DMS79 treated with DMSO at 0.1 percent for 48 hours (cell line): Measurements from ENCODE around the gene PIGL.
A peak's percentile ranks its signal among the peaks of the same experiment; 100 is the strongest.
"Not testable (repeated sequence)": the region's sequence is repeated elsewhere in the genome, so short reads cannot be mapped to it uniquely, and the experiment has no call there.

Source experiments
- DNase-seq: peaks from one replicate; lab custom pipeline; 2025; lab: John Stamatoyannopoulos, UW

The PIGL gene

GRCh38 chr17:16217002-16217635, at the start of gene PIGL:
PIGL (plus strand) TSS chr17:16217210; CDS start chr17:16217227, 17 bp downstream.
- DNase-seq: peak; percentile 55

- peak; percentile 75 for DNase-seq
Measured at GRCh38 chr17:16171613-16172012, 45.4 kb upstream of the PIGL start.

- no peak for DNase-seq
Measured at GRCh38 chr17:16178836-16179235, 38.2 kb upstream of the PIGL start.

- DNase-seq: no peak
Measured at GRCh38 chr17:16181581-16181980, 35.4 kb upstream of the PIGL start.

GRCh38 chr17:16187642-16188041, 29.4 kb upstream of the PIGL start:
- DNase-seq: no peak

- no peak for DNase-seq
Measured at GRCh38 chr17:16189791-16190348, 27.1 kb upstream of the PIGL start.

GRCh38 chr17:16190703-16191360, 26.2 kb upstream of the PIGL start:
- DNase-seq: no peak

GRCh38 chr17:16191604-16192003, 25.4 kb upstream of the PIGL start:
- no peak for DNase-seq

GRCh38 chr17:16194307-16194835, 22.6 kb upstream of the PIGL start:
- not testable (repeated sequence) for DNase-seq

- no peak for DNase-seq
Measured at GRCh38 chr17:16197276-16197675, 19.7 kb upstream of the PIGL start.

GRCh38 chr17:16199093-16199492, 17.9 kb upstream of the PIGL start:
- no peak for DNase-seq

- DNase-seq: peak; percentile 6
Measured at GRCh38 chr17:16201693-16202131, 15.3 kb upstream of the PIGL start.

GRCh38 chr17:16202554-16203500, 14.2 kb upstream of the PIGL start:
- peak; percentile 37 for DNase-seq

- not testable (repeated sequence) for DNase-seq
Measured at GRCh38 chr17:16204763-16205162, 12.2 kb upstream of the PIGL start.

GRCh38 chr17:16211590-16211989, 5.4 kb upstream of the PIGL start:
- no peak for DNase-seq

GRCh38 chr17:16212793-16213192, 4.2 kb upstream of the PIGL start:
- DNase-seq: no peak

GRCh38 chr17:16214190-16215001, 2.6 kb upstream of the PIGL start:
- DNase-seq: peak; percentile 21

- DNase-seq: peak; percentile 17
Measured at GRCh38 chr17:16215002-16215272, 2.1 kb upstream of the PIGL start.

GRCh38 chr17:16215273-16215964, 1.6 kb upstream of the PIGL start, which contains the start of gene NCOR1:
NCOR1 (minus strand) TSS chr17:16215534; CDS start chr17:16194569, 20,965 bp downstream.
- peak; percentile 61 for DNase-seq

- no peak for DNase-seq
Measured at GRCh38 chr17:16215965-16216316, 1.1 kb upstream of the PIGL start.
